Endothelial cell of umbilical vein (primary cell): Measurements from ENCODE around the gene CNTLN. TPM values are rescaled to one million over a fixed set of nuclear protein-coding genes. Genes with fewer than 3 reads are reported as not detected.

ENCODE experiments used
- BruUV-seq: library from RNA; stranded (reverse); fragments of 400-500 nt; replicated peaks from 2 replicates; lab custom pipeline; 2021; lab: Mats Ljungman, UMichigan
- CTCF ChIA-PET: fragments of 300-600, 350-600 bp; sonication (Branson Sonifier 250); formaldehyde crosslinking; loops from one replicate; lab custom pipeline; 2021; ENCODE audit warnings: antibody characterized with exemption, inconsistent platforms; lab: Charles Lee
- POLR2A ChIA-PET: fragments of 300-600, 350-600 bp; sonication (Branson Sonifier 250); formaldehyde crosslinking; loops from one replicate; lab custom pipeline; 2021; ENCODE audit warnings: antibody characterized with exemption, inconsistent platforms; lab: Charles Lee
- DNase-seq: peaks from one replicate; pipeline ENCODE4 v3.0.0-alpha.2; 2011; ENCODE audit warnings: low read depth, low spot score
- FAIRE-seq: peaks from 2 replicates; lab custom pipeline; 2011; peaks lifted over from hg19 to GRCh38; lab: Jason Lieb, UNC
- H2AFZ ChIP-seq: 2 replicates; pipeline ENCODE4 v1.6.0; 2012; ENCODE audit warnings: low read depth, low read length, control low read depth, inconsistent platforms
- H3K27ac ChIP-seq: 2 replicates; pipeline ENCODE4 v1.5.1; 2011; ENCODE audit warnings: low read depth, mild to moderate bottlenecking, control low read depth, low read length, moderate library complexity; ENCODE audit not compliant: insufficient read depth
- H3K27me3 ChIP-seq, 2 experiments: 2 replicates each; pipeline versions ENCODE4 v1.6.0 to v1.6.1; 2011; ENCODE audit warnings: low read length in 2 of 2, mixed read lengths in 1 of 2; ENCODE audit not compliant: control insufficient read depth in 2 of 2, insufficient read depth in 2 of 2
- H3K36me3 ChIP-seq, 2 experiments: 2 replicates in 1 of 2; 3 replicates in 1 of 2; pipeline ENCODE4 v1.5.1; 2011; ENCODE audit warnings: low read length in 2 of 2, mild to moderate bottlenecking in 1 of 2, moderate library complexity in 1 of 2; ENCODE audit not compliant: control insufficient read depth in 2 of 2, insufficient read depth in 2 of 2; ENCODE audit errors: extremely low read depth in 1 of 2
- H3K4me1 ChIP-seq: 3 replicates; pipeline ENCODE4 v1.5.1; 2011; ENCODE audit warnings: mild to moderate bottlenecking, low read length; ENCODE audit not compliant: control insufficient read depth, insufficient read depth; ENCODE audit errors: extremely low read depth
- H3K4me2 ChIP-seq: 2 replicates; pipeline ENCODE4 v1.6.1; 2011; ENCODE audit warnings: low read length, control low read depth, mixed read lengths; ENCODE audit not compliant: insufficient read depth
- H3K4me3 ChIP-seq, 3 experiments: fragments of 200-600 bp in 1 of 3; sonication (generic), shearing (Covaris generic) in 1 of 3; replicated peaks in 1 of 3; 2 replicates each; pipeline ENCODE4 v1.5.1; 2011 to 2016; ENCODE audit warnings: control low read depth in 3 of 3, low read length in 3 of 3, mild to moderate bottlenecking in 2 of 3, inconsistent platforms in 1 of 3, low read depth in 1 of 3, moderate library complexity in 1 of 3; ENCODE audit not compliant: insufficient read depth in 1 of 3
- H3K79me2 ChIP-seq: 2 replicates; pipeline ENCODE4 v1.6.0; 2012; ENCODE audit warnings: low read length, inconsistent platforms; ENCODE audit not compliant: control insufficient read depth, insufficient read depth
- H3K9ac ChIP-seq: replicated peaks from 2 replicates; pipeline ENCODE3; 2011; ENCODE audit warnings: low read length, control low read depth; ENCODE audit not compliant: insufficient read depth; ENCODE audit errors: extremely low read depth
- H3K9me1 ChIP-seq: replicated peaks from 3 replicates; pipeline ENCODE4 v1.6.0; 2011; ENCODE audit warnings: mild to moderate bottlenecking, low read length; ENCODE audit not compliant: control insufficient read depth, insufficient read depth; ENCODE audit errors: extremely low read depth
- H3K9me3 ChIP-seq: replicated peaks from 2 replicates; pipeline ENCODE4 v1.5.1; 2012; ENCODE audit warnings: low read length, inconsistent platforms; ENCODE audit not compliant: control insufficient read depth, insufficient read depth
- H4K20me1 ChIP-seq: replicated peaks from 2 replicates; pipeline ENCODE3; 2011; ENCODE audit warnings: mild to moderate bottlenecking, low read length; ENCODE audit not compliant: control insufficient read depth, insufficient read depth; ENCODE audit errors: extremely low read depth
- EZH2 ChIP-seq: IDR thresholded peaks from 2 replicates; pipeline ENCODE4 v1.6.1; 2012; ENCODE audit warnings: borderline replicate concordance, low read depth, mild to moderate bottlenecking, moderate library complexity, low read length, inconsistent platforms; ENCODE audit not compliant: severe bottlenecking
- FOS ChIP-seq: IDR thresholded peaks from 2 replicates; pipeline ENCODE4 v1.6.1; 2011; ENCODE audit warnings: mild to moderate bottlenecking, low read length, moderate library complexity, borderline replicate concordance; ENCODE audit not compliant: insufficient read depth
- GATA2 ChIP-seq: IDR thresholded peaks from 2 replicates; pipeline ENCODE4 v1.7.0; 2011; ENCODE audit warnings: low read depth, mild to moderate bottlenecking, moderate library complexity, mixed read lengths, low read length; ENCODE audit not compliant: insufficient read length, insufficient read depth
- JUN ChIP-seq: IDR thresholded peaks from 2 replicates; pipeline ENCODE4 v1.6.1; 2011; ENCODE audit warnings: borderline replicate concordance, low read depth; ENCODE audit not compliant: insufficient read length, insufficient read depth
- MYC ChIP-seq: IDR thresholded peaks from one replicate; pipeline ENCODE4 v1.6.1; 2011; ENCODE audit warnings: mild to moderate bottlenecking, low read depth, low read length
- POLR2A ChIP-seq: IDR thresholded peaks from 2 replicates; pipeline ENCODE4 v1.6.1; 2012; ENCODE audit warnings: low read depth, mild to moderate bottlenecking, control low read depth, low read length
- POLR2AphosphoS5 ChIP-seq: IDR thresholded peaks from 2 replicates; pipeline ENCODE4 v1.6.1; 2012; ENCODE audit warnings: low read depth, mild to moderate bottlenecking, control low read depth, low read length, moderate library complexity; ENCODE audit not compliant: insufficient read depth
- dilution Hi-C: fragments of 300-500 bp; cut with MboI; formaldehyde crosslinking; loops from one replicate; pipeline ENCODE4 v1.15.0; 2019; ENCODE audit warnings: low sequenced_read_pairs; ENCODE audit not compliant: extremely low pct_ligation_motif_present
- intact Hi-C: fragments of 100-400 bp; cut with micrococcal nuclease; formaldehyde crosslinking; loops from one replicate; pipeline ENCODE4 v1.10.0; 2022
- polyA plus RNA-seq, 4 experiments: library from polyadenylated mRNA; depleted of rRNA in 3 of 4; stranded (reverse) in 3 of 4; unstranded in 1 of 4; fragments of >200 nt; gene quantifications; 2 replicates each; pipeline versions ENCODE4 v1.2.1 to v1.2.3, GENCODE V29; 2011 to 2012; ENCODE audit warnings: missing spikeins in 1 of 4
- total RNA-seq: library from RNA; stranded (reverse); gene quantifications from 2 replicates; pipeline ENCODE4 v1.2.3, GENCODE V29; 2021
- TF ChIP-seq, protein P1 (sequence below): IDR thresholded peaks from 2 replicates; pipeline ENCODE4 v1.6.1; 2011; ENCODE audit not compliant: insufficient read depth, insufficient read length
- TF ChIP-seq, protein P2 (sequence below), 2 donors: IDR thresholded peaks; 1 replicate in 1 of 2; 2 replicates in 1 of 2; pipeline ENCODE4 v1.5.1; 2011; ENCODE audit warnings: low read length in 2 of 2, mild to moderate bottlenecking in 2 of 2, moderate library complexity in 2 of 2, control low read depth in 1 of 2, inconsistent platforms in 1 of 2, low read depth in 1 of 2; ENCODE audit not compliant: insufficient read depth in 1 of 2; ENCODE audit errors: extremely low read depth in 1 of 2

The CNTLN gene
- total and polyA plus RNA-seq, 2 donors (not counting 3 experiments of a cell fraction or from before 2014, with no cell fraction given) = 3.5 to 15.8 TPM

DNA sequence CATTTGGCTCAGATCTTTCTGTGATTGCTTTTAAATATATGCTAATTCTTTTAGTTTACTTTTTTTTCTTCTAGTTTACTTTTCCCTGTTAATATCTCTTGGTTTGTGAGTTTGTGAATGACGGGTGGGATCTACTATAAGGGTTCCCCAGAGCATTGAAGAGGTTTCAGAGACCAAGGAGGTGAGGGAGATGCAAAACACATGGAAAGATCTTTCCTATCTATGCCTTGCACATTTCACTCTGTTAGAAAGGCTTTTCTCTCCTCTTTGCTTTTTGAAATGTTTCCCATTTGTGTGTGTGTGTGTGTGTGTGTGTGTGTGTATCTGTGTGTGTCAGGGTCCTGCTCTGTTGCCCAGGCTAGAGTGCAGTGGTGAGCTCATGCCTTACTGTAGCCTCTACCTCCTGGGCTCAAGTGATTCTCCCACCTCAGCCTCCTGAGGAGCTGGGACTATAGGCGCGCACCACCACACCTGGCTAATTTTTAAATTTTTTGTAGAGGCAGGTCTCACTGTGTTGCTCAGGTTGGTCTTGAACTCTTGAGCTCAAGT, 50.7 kb downstream of the CNTLN start:
- Histone ChIP-seq H3K27ac (no peak overlapping the region), H3K9me3 (no peaks in the 10 kb centered on the region), H3K4me1 (no peaks in the 10 kb centered on the region), H4K20me1 (no peaks in the 10 kb centered on the region), H2AFZ (no peak overlapping the region), H3K4me3 (no peak overlapping the region), H3K36me3 (no peaks in the 10 kb centered on the region), H3K79me2 (peaks cover 15% of the 10 kb centered on the region), H3K9ac (no peak overlapping the region), H3K9me1 (no peaks in the 10 kb centered on the region), H3K27me3 (no peaks in the 10 kb centered on the region), H3K4me2 (no peak overlapping the region)
- CTCF ChIA-PET = interaction anchor here (1.3 kb wide), 1 partner anchor 33 kb away, joined by 3 read pairs; no protein-coding TSS in a partner anchor
- FAIRE-seq (no peak), DNase-seq (no peak)
- BruUV-seq = no TSS peak
- intact Hi-C loops (no loop called here), dilution Hi-C loops (no loop called here)
- POLR2A ChIA-PET = no interaction called here
- TF ChIP-seq, protein P1, sequence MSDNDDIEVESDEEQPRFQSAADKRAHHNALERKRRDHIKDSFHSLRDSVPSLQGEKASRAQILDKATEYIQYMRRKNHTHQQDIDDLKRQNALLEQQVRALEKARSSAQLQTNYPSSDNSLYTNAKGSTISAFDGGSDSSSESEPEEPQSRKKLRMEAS = no peak
- TF ChIP-seq, protein P2, sequence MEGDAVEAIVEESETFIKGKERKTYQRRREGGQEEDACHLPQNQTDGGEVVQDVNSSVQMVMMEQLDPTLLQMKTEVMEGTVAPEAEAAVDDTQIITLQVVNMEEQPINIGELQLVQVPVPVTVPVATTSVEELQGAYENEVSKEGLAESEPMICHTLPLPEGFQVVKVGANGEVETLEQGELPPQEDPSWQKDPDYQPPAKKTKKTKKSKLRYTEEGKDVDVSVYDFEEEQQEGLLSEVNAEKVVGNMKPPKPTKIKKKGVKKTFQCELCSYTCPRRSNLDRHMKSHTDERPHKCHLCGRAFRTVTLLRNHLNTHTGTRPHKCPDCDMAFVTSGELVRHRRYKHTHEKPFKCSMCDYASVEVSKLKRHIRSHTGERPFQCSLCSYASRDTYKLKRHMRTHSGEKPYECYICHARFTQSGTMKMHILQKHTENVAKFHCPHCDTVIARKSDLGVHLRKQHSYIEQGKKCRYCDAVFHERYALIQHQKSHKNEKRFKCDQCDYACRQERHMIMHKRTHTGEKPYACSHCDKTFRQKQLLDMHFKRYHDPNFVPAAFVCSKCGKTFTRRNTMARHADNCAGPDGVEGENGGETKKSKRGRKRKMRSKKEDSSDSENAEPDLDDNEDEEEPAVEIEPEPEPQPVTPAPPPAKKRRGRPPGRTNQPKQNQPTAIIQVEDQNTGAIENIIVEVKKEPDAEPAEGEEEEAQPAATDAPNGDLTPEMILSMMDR (IDR thresholded peaks at IDR 0.05; ENCODE audit: extremely low read depth in 1 of 2, insufficient read depth in 1 of 2, low read depth in 1 of 2, low read length in 2 of 2) = no peak
- TF ChIP-seq FOS (no peak), EZH2 (no peak), GATA2 (no peak), POLR2A (no peak), POLR2AphosphoS5 (no peak), JUN (no peak), MYC (no peak)
